GM12864 (cell line): ENCODE data around the gene PARPBP.
A peak's percentile ranks its signal among the peaks of the same experiment; 100 is the strongest.
"Not testable (repeated sequence)": the region's sequence is repeated elsewhere in the genome, so short reads cannot be mapped to it uniquely, and the experiment has no call there.

Experiments used
- DNase-seq: peaks from one replicate; pipeline ENCODE4 v3.0.0-alpha.2; 2011; ENCODE audit warnings: low read depth
- H3K4me3 ChIP-seq: 2 replicates; pipeline ENCODE4 v1.5.1; 2011; ENCODE audit warnings: mild to moderate bottlenecking, low read depth, low read length, control low read depth
- CTCF ChIP-seq: IDR thresholded peaks from 2 replicates; pipeline ENCODE4 v1.5.1; 2011; ENCODE audit warnings: low read depth, mild to moderate bottlenecking, moderate library complexity, low read length, control low read depth, inconsistent platforms; ENCODE audit errors: missing control alignments

PARPBP gene

DNA sequence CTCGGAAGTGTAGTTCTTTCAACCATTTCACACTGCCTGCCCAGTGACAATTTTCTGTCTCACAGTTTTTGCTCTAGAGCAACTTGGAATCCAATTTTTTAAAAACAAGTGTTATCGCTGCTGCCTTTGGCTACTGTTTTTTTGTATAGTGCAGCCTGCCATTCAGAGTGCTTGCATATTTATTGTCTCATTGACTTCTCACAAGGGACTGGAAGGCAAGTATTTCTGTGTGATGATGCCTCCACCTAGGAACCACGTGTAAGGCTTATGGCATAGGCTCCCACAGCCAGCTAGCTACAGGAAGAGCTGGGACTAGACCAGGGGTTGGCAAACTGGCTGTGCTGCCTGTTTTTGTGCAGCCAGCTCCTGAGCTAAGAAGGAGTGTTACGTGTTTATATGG, 903 bp downstream of the PARPBP start:
- no peak for DNase-seq
- no peak for TF ChIP-seq CTCF
- H3K4me3 ChIP-seq = peak overlapping the region; percentile 93

DNA sequence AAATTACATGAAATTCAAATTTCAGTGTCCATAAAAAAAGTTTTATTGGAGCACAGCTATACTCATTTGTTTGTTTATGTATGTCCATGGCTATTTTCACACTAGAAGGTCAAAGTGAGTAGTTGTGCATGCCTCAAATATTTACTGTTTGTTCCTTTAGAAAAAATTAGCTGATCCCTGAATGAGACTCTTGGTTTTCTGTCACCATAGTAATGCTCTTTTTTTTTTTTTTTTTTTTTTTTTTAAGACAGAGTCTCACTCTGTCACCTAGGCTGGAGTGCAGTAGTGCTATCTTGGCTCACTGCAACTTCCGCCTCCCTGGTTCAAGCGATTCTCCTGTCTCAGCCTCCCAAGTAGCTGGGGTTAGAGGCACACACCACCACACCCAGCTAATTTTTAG, 1.3 kb downstream of the PARPBP start:
- peak overlapping the region; percentile 93 for H3K4me3 ChIP-seq
- not testable (repeated sequence) for DNase-seq

GRCh38 chr12:102130720-102131119, 10.7 kb downstream of the PARPBP start:
- not testable (repeated sequence) for DNase-seq

GRCh38 chr12:102131442-102131841, 11.5 kb downstream of the PARPBP start:
- not testable (repeated sequence) for H3K4me3 ChIP-seq, DNase-seq

More at GRCh38 chr12:102130720-102131119, 10.7 kb downstream of the PARPBP start:
- H3K4me3 ChIP-seq = not testable (repeated sequence)

GRCh38 chr12:102137619-102138018, 17.6 kb downstream of the PARPBP start:
- DNase-seq, H3K4me3 ChIP-seq: not testable (repeated sequence)

GRCh38 chr12:102142866-102143373, 22.9 kb downstream of the PARPBP start:
- not testable (repeated sequence) for DNase-seq

DNA sequence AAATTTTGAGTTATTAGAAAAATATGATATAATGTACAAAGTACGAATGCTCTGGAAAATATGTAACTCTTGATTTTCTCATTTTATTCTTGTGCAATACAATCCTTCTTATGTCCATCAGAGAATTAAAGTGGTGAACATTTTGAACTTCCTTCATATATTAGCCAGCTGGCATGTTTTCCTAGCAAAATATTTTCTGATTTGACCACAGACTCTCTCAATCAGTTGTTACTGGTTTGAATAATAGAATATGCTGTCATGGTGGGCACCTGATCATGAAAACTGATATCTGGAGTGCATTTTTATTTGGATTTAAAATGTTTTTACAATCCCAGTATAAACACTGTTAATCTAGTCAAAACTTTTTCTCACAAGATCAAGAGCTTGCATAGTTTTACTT, 24.2 kb downstream of the PARPBP start:
- no peak for DNase-seq

More at GRCh38 chr12:102142866-102143373, 22.9 kb downstream of the PARPBP start:
- not testable (repeated sequence) for H3K4me3 ChIP-seq

GRCh38 chr12:102147062-102147587, 27.1 kb downstream of the PARPBP start:
- H3K4me3 ChIP-seq, DNase-seq: not testable (repeated sequence)

More for the DNA sequence above, 24.2 kb downstream of the PARPBP start:
- no peak overlapping the region for H3K4me3 ChIP-seq
- no peak for TF ChIP-seq CTCF

DNA sequence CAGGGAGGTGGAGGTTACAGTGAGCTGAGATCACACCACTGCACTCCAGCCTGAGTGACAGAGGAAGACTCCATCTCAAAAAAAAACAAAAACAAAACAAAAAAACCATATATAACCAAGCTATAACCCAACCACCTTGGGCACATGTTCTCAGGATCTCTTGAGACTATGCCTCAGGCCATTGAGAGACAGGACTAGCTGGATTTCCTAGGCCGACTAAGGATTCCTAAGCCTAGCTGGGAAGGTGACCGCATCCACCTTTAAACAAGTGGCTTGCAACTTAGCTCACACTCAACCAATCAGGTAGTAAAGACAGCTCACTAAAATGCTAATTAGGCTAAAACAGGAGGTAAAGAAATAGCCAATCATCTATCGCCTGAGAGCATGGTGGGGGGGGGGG, 35.2 kb downstream of the PARPBP start:
- not testable (repeated sequence) for H3K4me3 ChIP-seq, DNase-seq

- no peak for DNase-seq
- TF ChIP-seq CTCF = no peak
- H3K4me3 ChIP-seq = no peak overlapping the region
Measured at GRCh38 chr12:102163383-102163782, 43.4 kb downstream of the PARPBP start.

- H3K4me3 ChIP-seq = no peak overlapping the region
Measured at GRCh38 chr12:102167821-102168604, 48.0 kb downstream of the PARPBP start.

More at GRCh38 chr12:102167821-102168604, 48.0 kb downstream of the PARPBP start:
- peak; percentile 5 for DNase-seq
- TF ChIP-seq CTCF = no peak
